ENCODE measurements around the gene CSNK1G3. TPM values are rescaled to one million over a fixed set of nuclear protein-coding genes. Genes with fewer than 3 reads are reported as not detected.

The CSNK1G3 gene
- total and polyA plus RNA-seq, 3 donors from 2014 or later: 17.9 to 53.1 (median 32.1) TPM

DNA sequence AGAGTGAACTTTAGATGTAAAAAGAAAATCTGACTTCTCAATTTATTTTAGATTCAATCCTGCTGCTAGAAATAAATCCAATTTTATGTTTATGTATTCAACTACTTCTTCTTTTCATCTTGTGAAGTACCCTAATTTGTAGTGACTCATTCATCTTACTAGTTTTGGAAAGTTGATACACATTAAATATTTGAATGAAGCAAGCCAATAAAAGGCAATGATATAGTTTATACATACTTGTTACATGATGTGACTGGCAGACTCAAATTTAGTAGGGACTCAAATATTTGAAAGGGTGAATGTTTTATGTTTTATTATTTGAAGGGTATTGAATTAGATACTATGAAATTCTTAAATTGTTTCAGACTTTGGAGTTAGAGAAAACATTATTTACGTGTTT lies 34.7 kb downstream of the CSNK1G3 start:
- Histone ChIP-seq H3K36me3 (ENCODE audit: low read depth, missing control alignments) (no peaks in the 10 kb centered on the region), H3K4me3 (no peak overlapping the region), H3K27me3 (no peaks in the 10 kb centered on the region), H3K4me1 (no peaks in the 10 kb centered on the region), H3K9me3 (no peaks in the 10 kb centered on the region), H3K27ac (no peak overlapping the region)
- WGBS, 2 donors: 95 to 96% methylated on average over 1 of the region's 1 CpG
- TF ChIP-seq, protein P1, sequence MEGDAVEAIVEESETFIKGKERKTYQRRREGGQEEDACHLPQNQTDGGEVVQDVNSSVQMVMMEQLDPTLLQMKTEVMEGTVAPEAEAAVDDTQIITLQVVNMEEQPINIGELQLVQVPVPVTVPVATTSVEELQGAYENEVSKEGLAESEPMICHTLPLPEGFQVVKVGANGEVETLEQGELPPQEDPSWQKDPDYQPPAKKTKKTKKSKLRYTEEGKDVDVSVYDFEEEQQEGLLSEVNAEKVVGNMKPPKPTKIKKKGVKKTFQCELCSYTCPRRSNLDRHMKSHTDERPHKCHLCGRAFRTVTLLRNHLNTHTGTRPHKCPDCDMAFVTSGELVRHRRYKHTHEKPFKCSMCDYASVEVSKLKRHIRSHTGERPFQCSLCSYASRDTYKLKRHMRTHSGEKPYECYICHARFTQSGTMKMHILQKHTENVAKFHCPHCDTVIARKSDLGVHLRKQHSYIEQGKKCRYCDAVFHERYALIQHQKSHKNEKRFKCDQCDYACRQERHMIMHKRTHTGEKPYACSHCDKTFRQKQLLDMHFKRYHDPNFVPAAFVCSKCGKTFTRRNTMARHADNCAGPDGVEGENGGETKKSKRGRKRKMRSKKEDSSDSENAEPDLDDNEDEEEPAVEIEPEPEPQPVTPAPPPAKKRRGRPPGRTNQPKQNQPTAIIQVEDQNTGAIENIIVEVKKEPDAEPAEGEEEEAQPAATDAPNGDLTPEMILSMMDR (IDR thresholded peaks at IDR 0.05): no peak
- no peak for TF ChIP-seq POLR2A (IDR thresholded peaks at IDR 0.05)
- DNase-seq: no peak
- intact Hi-C loops (cut with DNase I; ENCODE audit: low total_unique reads): no loop called here

DNA sequence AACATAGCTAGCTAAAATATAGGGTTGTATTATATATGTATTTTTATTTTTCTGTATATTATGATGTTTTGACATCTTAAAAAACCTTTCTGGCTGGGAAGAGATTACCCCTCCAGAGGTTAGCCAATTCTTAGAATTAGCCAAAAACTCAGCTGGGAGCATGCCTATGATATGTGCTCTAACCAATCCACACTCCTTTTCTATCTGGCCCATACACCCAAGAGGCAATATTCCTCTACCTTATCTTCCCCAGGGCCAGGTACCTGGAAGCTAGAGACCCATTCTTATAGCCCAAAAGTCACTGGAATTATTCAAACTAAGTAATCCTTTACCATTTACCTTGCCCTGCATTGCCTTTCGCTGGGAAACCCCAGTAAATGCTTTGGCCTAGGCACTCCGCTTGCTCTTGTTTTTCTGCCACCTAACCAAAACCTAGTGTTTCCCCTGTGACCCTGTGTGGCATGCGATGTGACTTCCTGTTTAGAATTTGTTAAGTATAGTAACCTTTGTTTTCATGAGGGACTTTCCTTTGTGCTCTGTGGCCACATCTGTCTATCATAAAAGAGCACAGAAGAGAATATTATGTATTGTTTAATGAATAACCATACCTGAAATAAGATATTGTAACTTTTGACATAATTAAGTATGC lies 37.4 kb downstream of the CSNK1G3 start:
- no peak overlapping the region for H3K27ac ChIP-seq
- DNase-seq: no peak
- 91 to 92% methylated on average over 3 of the region's 3 CpGs for whole genome bisulfite sequencing, 2 donors
- H3K9me3 ChIP-seq: no peaks in the 10 kb centered on the region
- no peaks in the 10 kb centered on the region for H3K36me3 ChIP-seq (ENCODE audit: low read depth, missing control alignments)
- intact Hi-C loops (cut with DNase I; ENCODE audit: low total_unique reads): no loop called here
- H3K4me3 ChIP-seq: no peak overlapping the region
- no peaks in the 10 kb centered on the region for H3K27me3 ChIP-seq
- TF ChIP-seq POLR2A (IDR thresholded peaks at IDR 0.05): no peak
- TF ChIP-seq, protein P1 (IDR thresholded peaks at IDR 0.05): no peak
- H3K4me1 ChIP-seq: no peaks in the 10 kb centered on the region

DNA sequence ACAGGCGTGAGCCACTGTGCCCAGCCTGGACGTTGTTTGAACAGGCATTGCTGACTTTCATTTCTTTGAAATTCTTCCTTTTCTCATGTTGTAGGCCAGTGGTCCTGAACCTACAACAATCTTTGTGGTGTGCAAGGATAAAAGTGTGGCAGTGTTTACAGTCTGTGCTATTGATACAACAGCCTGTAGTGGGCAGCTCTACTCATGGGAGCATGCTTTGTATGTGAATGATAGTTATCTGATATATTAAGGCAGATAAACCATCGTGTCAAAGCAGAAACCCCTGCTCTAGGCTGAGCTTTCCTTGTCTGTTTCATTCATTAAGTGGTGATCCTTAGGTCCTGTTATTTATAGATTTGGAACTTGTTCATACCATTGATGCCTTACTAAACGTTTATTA lies 42.6 kb downstream of the CSNK1G3 start:
- TF ChIP-seq, protein P1 (IDR thresholded peaks at IDR 0.05): no peak
- no peak for TF ChIP-seq POLR2A (IDR thresholded peaks at IDR 0.05)
- no peak for DNase-seq
- Histone ChIP-seq H3K36me3 (ENCODE audit: low read depth, missing control alignments) (no peaks in the 10 kb centered on the region), H3K27me3 (no peaks in the 10 kb centered on the region), H3K4me3 (no peak overlapping the region), H3K9me3 (no peaks in the 10 kb centered on the region), H3K27ac (no peak overlapping the region), H3K4me1 (no peaks in the 10 kb centered on the region)
- intact Hi-C loops (cut with DNase I; ENCODE audit: low total_unique reads): no loop called here
- WGBS, 2 donors: 71 to 80% methylated on average over 4 of the region's 4 CpGs

DNA sequence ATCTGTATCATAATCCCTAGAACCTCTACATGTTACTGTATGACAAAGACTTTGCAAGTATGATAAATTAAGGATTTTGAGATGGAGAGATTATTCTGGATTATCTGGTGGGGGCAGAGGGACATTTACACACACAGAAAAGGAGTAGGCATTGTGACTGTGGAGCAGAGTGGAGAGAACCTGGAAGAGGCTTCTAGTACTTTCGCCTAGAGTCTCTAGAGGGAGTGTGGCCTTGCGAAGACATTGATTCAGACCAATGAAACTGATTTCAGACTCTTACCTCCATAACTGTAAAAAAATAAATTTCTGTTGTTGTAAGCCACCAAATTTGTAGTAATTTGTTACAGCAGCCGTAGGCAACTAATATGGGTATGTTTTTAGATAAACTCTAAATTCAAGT lies 45.9 kb downstream of the CSNK1G3 start:
- no peak for DNase-seq
- Histone ChIP-seq H3K27me3 (no peaks in the 10 kb centered on the region), H3K4me1 (no peaks in the 10 kb centered on the region), H3K36me3 (ENCODE audit: low read depth, missing control alignments) (no peaks in the 10 kb centered on the region), H3K27ac (no peak overlapping the region), H3K9me3 (no peaks in the 10 kb centered on the region), H3K4me3 (no peak overlapping the region)
- 98 to 99% methylated on average over 3 of the region's 3 CpGs for WGBS, 2 donors
- TF ChIP-seq, protein P1 (IDR thresholded peaks at IDR 0.05): no peak
- TF ChIP-seq POLR2A (IDR thresholded peaks at IDR 0.05): no peak
- intact Hi-C loops (cut with DNase I; ENCODE audit: low total_unique reads): no loop called here

Measured in testis (tissue), 3 donors.